ENCODE measurements around the gene PSAPL1.

GRCh38 chr4:7423801-7424552 is 10.8 kb downstream of the PSAPL1 start:
- TF ChIP-seq SIN3A (IDR thresholded peaks at IDR 0.05; ENCODE audit: borderline replicate concordance, insufficient read depth, low read depth, low read length) (no peak), CTCF (IDR thresholded peaks at IDR 0.05) (no peak), POLR2AphosphoS5 (IDR thresholded peaks at IDR 0.05; ENCODE audit: low read depth, low read length) (no peak)
